AG04450 (cell line): ENCODE results near the gene CNTLN. TPM values are rescaled to one million over a fixed set of nuclear protein-coding genes. Genes with fewer than 3 reads are reported as not detected.

Experiments
- CTCF ChIA-PET: fragments of 300-600, 350-600 bp; formaldehyde crosslinking; extraction: SDS; loops from one replicate; lab custom pipeline; 2022; ENCODE audit warnings: antibody characterized with exemption, inconsistent platforms; lab: Charles Lee
- POLR2A ChIA-PET: fragments of 350-600 bp; formaldehyde crosslinking; extraction: SDS; loops from one replicate; lab custom pipeline; 2021; ENCODE audit warnings: antibody characterized with exemption, inconsistent platforms; lab: Yijun Ruan, JAX
- DNase-seq: peaks from one replicate; pipeline ENCODE4 v3.0.0-alpha.2; 2011; ENCODE audit warnings: low read depth, low spot score
- H3K27ac ChIP-seq: one replicate; pipeline ENCODE4 v1.5.1; 2012; ENCODE audit warnings: low read depth, low read length, control low read depth
- H3K27me3 ChIP-seq: one replicate; pipeline ENCODE4 v1.6.0; 2012; ENCODE audit warnings: low read length; ENCODE audit not compliant: control insufficient read depth, insufficient read depth
- H3K4me3 ChIP-seq: 2 replicates; pipeline ENCODE4 v1.5.1; 2011; ENCODE audit warnings: mild to moderate bottlenecking, low read depth, low read length, control low read depth
- H3K9me3 ChIP-seq: 2 replicates; pipeline ENCODE4 v1.5.1; 2012; ENCODE audit warnings: low read length; ENCODE audit not compliant: control insufficient read depth, insufficient read depth
- CTCF ChIP-seq: IDR thresholded peaks from 2 replicates; pipeline ENCODE4 v1.5.1; 2011; ENCODE audit warnings: low read depth, low read length, control low read depth, inconsistent platforms
- polyA plus RNA-seq: library from polyadenylated mRNA; depleted of rRNA; stranded (reverse); fragments of >200 nt; gene quantifications from 2 replicates; pipeline ENCODE4 v1.2.3, GENCODE V29; 2011

The CNTLN gene
- polyA plus RNA-seq, 1 experiment: 11.7 TPM

- ChIA-PET POLR2A (no interaction called here), CTCF (no interaction called here)
- H3K9me3 ChIP-seq: no peaks in the 10 kb centered on the region
- no peaks in the 10 kb centered on the region for H3K27me3 ChIP-seq
- no peak overlapping the region for H3K4me3 ChIP-seq
- DNase-seq: no peak
- TF ChIP-seq CTCF: no peak
- H3K27ac ChIP-seq: no peak overlapping the region
These were observed 3.3 kb upstream of the CNTLN start for GRCh38 chr9:17131494-17131893.

- no peak for DNase-seq
- ChIA-PET POLR2A (no interaction called here), CTCF (interaction anchor here (0.5 to 0.6 kb wide), 2 partner anchors 9 to 410 kb away, joined by 3 to 4 read pairs; no protein-coding TSS in a partner anchor)
- Histone ChIP-seq H3K9me3 (no peaks in the 10 kb centered on the region), H3K27me3 (no peaks in the 10 kb centered on the region), H3K4me3 (peak overlapping the region; percentile 85), H3K27ac (peak overlapping the region; percentile 69)
- no peak for TF ChIP-seq CTCF
These were observed 688 bp downstream of the CNTLN start for GRCh38 chr9:17135295-17136160.

GRCh38 chr9:17137566-17137965 lies 2.7 kb downstream of the CNTLN start:
- DNase-seq: no peak
- ChIA-PET POLR2A (no interaction called here), CTCF (interaction anchor here (0.9 to 1.3 kb wide), 2 partner anchors 21 to 75 kb away, joined by 3 read pairs; no protein-coding TSS in a partner anchor)
- TF ChIP-seq CTCF: no peak
- Histone ChIP-seq H3K9me3 (no peaks in the 10 kb centered on the region), H3K27me3 (no peaks in the 10 kb centered on the region), H3K27ac (no peak overlapping the region), H3K4me3 (no peak overlapping the region)

- CTCF ChIA-PET: interaction anchor here (0.9 kb wide), 1 partner anchor 22 kb away, joined by 3 read pairs; no protein-coding TSS in a partner anchor
- TF ChIP-seq CTCF: no peak
These were observed 3.7 kb downstream of the CNTLN start for GRCh38 chr9:17138503-17138902.

GRCh38 chr9:17140418-17140817 lies 5.6 kb downstream of the CNTLN start:
- H3K9me3 ChIP-seq: no peaks in the 10 kb centered on the region
- CTCF ChIA-PET: no interaction called here
- H3K27me3 ChIP-seq: no peaks in the 10 kb centered on the region
- POLR2A ChIA-PET: interaction anchor here (0.5 kb wide), 1 partner anchor 631 kb away, joined by 5 read pairs; no protein-coding TSS in a partner anchor
- no peak overlapping the region for H3K4me3 ChIP-seq
- TF ChIP-seq CTCF: no peak
- DNase-seq: no peak
- no peak overlapping the region for H3K27ac ChIP-seq

More at GRCh38 chr9:17138503-17138902, 3.7 kb downstream of the CNTLN start:
- DNase-seq: no peak
- Histone ChIP-seq H3K27me3 (no peaks in the 10 kb centered on the region), H3K9me3 (no peaks in the 10 kb centered on the region), H3K27ac (no peak overlapping the region), H3K4me3 (no peak overlapping the region)
- POLR2A ChIA-PET: no interaction called here
